Activated T-cell treated with anti-CD3 and anti-CD28 coated beads, Interleukin-2, amount 50 U/mL, for 24 hours (primary cell): ENCODE measurements around the gene SLC8A1.

Experiments used
- DNase-seq: peaks from one replicate; pipeline ENCODE4 v3.0.0-alpha.2; 2020
- H3K27ac Mint-ChIP-seq: 2 replicates; pipeline ENCODE4 v1.8.0; 2020; ENCODE audit warnings: mild to moderate bottlenecking, mixed read lengths
- H3K27me3 Mint-ChIP-seq: 2 replicates; pipeline ENCODE4 v1.8.0; 2020; ENCODE audit warnings: mixed read lengths
- H3K36me3 Mint-ChIP-seq: 2 replicates; pipeline ENCODE4 v1.8.0; 2020; ENCODE audit warnings: low read depth, mixed read lengths
- H3K4me1 Mint-ChIP-seq: 2 replicates; pipeline ENCODE4 v1.8.0; 2020; ENCODE audit warnings: low read depth, mixed read lengths
- H3K4me3 Mint-ChIP-seq: 2 replicates; pipeline ENCODE4 v1.8.0; 2020; ENCODE audit warnings: mild to moderate bottlenecking, moderate library complexity, mixed read lengths
- H3K9me3 Mint-ChIP-seq: 2 replicates; pipeline ENCODE4 v1.8.0; 2020; ENCODE audit warnings: mixed read lengths

Gene SLC8A1

DNA sequence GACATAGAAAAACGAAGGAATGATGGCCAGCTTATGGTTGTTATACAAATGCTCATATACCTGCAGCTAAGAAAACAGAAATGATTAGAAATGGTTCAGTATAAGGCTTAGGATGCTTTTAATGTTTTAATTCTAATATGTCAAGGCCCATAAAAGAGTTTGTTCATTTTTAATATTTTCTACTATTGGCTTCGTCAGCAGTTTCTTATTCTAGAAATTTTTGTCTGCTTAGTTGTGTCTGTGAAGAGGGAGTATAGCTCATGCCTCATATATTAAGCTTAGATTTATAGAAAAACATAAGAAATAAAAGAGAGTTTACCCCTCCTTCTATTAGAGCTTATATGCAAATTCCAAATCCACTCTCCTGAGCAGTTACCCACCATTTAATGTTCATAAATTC is 292.6 kb downstream of the SLC8A1 start:
- no peak for DNase-seq
- no peak overlapping the region for H3K27ac Mint-ChIP-seq
- H3K4me3 Mint-ChIP-seq = no peak overlapping the region
- H3K36me3 Mint-ChIP-seq = no peaks in the 10 kb centered on the region
- H3K9me3 Mint-ChIP-seq = no peaks in the 10 kb centered on the region
- no peaks in the 10 kb centered on the region for H3K4me1 Mint-ChIP-seq
- H3K27me3 Mint-ChIP-seq = no peaks in the 10 kb centered on the region

DNA sequence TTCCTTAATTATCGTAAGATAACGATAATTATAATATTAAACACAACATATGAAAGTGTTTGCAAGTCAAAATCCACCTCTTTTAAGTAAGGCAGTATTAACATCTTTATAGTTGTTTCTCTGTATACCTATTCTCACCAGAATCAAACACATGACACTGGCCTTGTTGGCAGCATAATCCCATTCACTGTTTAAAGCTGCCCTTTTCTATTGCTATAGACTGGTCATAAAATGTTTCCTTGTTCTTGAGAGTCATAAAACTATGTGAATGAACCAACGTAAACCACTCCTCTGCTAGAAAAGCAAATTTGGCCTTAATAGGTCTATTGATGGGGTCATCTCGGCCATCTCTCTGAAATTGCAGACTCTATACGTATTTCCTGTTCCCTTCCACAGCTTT is 293.1 kb downstream of the SLC8A1 start:
- H3K27ac Mint-ChIP-seq = no peak overlapping the region
- no peaks in the 10 kb centered on the region for H3K4me1 Mint-ChIP-seq
- H3K4me3 Mint-ChIP-seq = no peak overlapping the region
- no peaks in the 10 kb centered on the region for H3K9me3 Mint-ChIP-seq
- no peak for DNase-seq
- H3K36me3 Mint-ChIP-seq = no peaks in the 10 kb centered on the region
- no peaks in the 10 kb centered on the region for H3K27me3 Mint-ChIP-seq

DNA sequence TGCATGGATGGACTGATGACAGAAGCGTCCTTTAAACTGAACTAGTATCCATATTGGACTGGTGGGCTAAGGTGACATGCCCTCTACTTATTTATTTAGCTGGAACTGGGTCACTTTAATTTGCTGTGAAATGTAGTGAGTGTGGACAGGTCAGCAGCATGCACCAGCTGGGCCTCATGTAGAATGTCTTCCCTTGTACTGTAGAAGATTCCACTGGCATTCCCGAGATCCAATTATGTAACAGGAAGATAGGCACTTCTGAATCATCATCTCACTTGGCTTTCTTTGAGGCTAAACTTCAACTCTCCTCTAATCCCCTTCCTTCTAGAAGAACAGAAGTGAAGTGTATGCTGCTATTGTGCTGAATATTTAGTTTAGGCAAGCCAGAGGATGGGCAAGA is 296.2 kb downstream of the SLC8A1 start:
- no peak overlapping the region for H3K27ac Mint-ChIP-seq
- no peak overlapping the region for H3K4me3 Mint-ChIP-seq
- H3K4me1 Mint-ChIP-seq = no peaks in the 10 kb centered on the region
- no peaks in the 10 kb centered on the region for H3K9me3 Mint-ChIP-seq
- DNase-seq = no peak
- no peaks in the 10 kb centered on the region for H3K27me3 Mint-ChIP-seq
- H3K36me3 Mint-ChIP-seq = no peaks in the 10 kb centered on the region

DNA sequence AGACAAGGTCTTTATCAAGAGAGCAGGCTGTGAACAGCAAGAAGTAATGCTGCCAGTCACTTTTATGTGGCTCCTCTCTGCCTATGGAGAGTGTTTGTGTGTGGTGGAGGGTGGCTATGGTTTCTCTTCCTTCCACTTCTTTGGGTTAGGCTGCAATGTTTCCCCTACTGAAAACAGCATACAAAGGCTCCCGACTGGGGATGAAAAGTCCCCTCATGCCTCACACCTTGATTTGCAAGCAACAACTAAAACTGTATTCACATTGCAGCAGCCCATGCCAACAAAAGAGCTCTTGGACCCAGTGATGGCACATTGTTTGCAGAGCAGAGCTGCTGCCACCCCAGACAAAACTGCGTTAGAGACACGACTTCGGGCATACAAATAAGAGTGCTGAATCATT is 301.6 kb downstream of the SLC8A1 start:
- no peaks in the 10 kb centered on the region for H3K36me3 Mint-ChIP-seq
- H3K27me3 Mint-ChIP-seq = no peaks in the 10 kb centered on the region

DNA sequence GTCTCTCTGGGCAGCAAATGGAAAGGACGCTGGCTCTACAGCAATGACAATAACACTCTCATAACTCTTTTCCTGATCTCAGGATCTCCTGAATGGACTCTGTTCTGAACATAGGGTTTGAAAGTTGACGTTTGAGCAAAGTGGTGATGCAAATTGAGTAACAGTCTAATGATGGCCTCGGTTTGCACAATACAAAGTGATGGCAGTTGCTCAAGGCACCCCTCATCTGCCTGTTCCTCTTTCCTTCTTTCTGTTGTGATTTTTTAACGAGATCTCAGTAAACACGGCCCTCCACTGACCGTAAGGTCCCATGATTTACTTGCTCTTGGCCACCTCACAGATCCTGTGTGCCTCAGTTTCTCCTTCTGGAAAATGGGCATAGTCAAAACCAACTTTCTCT is 303.6 kb downstream of the SLC8A1 start:
- H3K27me3 Mint-ChIP-seq = no peaks in the 10 kb centered on the region
- no peak overlapping the region for H3K27ac Mint-ChIP-seq
- no peak for DNase-seq
- H3K9me3 Mint-ChIP-seq = no peaks in the 10 kb centered on the region
- no peaks in the 10 kb centered on the region for H3K4me1 Mint-ChIP-seq
- no peak overlapping the region for H3K4me3 Mint-ChIP-seq
- H3K36me3 Mint-ChIP-seq = no peaks in the 10 kb centered on the region

More for the DNA sequence above, 301.6 kb downstream of the SLC8A1 start:
- no peaks in the 10 kb centered on the region for H3K9me3 Mint-ChIP-seq
- H3K4me1 Mint-ChIP-seq = no peaks in the 10 kb centered on the region
- H3K4me3 Mint-ChIP-seq = no peak overlapping the region
- no peak for DNase-seq
- no peak overlapping the region for H3K27ac Mint-ChIP-seq

DNA sequence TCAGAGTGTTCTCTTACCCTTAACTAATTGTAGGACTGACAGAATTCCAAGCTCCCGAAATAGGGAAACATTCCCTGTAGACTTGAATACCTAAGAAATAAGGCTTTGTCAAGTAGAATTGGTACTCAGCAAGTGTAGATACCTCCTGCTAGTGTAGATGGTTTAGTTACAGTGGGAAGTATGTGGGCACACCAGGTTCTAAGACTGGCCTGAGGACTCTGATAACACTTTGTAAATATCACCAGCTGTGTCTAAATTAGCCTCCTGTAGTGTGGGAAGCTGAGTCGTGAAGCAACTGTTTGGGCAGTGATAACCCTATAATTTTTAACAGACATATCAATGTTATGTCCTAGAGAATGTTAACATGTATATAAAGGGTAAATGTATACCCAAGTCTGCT is 304.5 kb downstream of the SLC8A1 start:
- no peaks in the 10 kb centered on the region for H3K27me3 Mint-ChIP-seq
- no peak overlapping the region for H3K27ac Mint-ChIP-seq
- DNase-seq = no peak
- no peaks in the 10 kb centered on the region for H3K4me1 Mint-ChIP-seq
- H3K36me3 Mint-ChIP-seq = no peaks in the 10 kb centered on the region
- H3K9me3 Mint-ChIP-seq = no peaks in the 10 kb centered on the region
- no peak overlapping the region for H3K4me3 Mint-ChIP-seq

DNA sequence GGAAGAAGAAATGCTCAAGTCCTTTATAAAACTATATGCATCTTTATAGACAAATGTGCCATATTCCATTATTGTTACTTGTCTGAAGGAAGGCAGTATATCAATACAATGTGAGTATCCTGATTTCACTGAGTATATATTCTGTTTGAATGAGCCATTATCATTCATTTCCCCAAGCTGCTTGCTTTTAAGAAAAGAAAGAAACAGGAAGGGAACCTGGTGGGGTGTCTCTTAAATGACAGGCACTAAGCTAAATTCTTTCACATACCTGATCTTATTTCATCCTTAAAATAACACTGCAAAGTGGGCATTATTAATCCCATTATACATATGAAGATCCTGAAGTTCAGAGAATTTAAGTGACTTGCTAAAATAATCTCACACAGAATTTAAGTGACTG is 307.9 kb downstream of the SLC8A1 start:
- no peak for DNase-seq
- Mint-ChIP-seq H3K27ac (no peak overlapping the region), H3K4me3 (no peak overlapping the region), H3K9me3 (no peaks in the 10 kb centered on the region), H3K27me3 (no peaks in the 10 kb centered on the region), H3K36me3 (no peaks in the 10 kb centered on the region), H3K4me1 (no peaks in the 10 kb centered on the region)

DNA sequence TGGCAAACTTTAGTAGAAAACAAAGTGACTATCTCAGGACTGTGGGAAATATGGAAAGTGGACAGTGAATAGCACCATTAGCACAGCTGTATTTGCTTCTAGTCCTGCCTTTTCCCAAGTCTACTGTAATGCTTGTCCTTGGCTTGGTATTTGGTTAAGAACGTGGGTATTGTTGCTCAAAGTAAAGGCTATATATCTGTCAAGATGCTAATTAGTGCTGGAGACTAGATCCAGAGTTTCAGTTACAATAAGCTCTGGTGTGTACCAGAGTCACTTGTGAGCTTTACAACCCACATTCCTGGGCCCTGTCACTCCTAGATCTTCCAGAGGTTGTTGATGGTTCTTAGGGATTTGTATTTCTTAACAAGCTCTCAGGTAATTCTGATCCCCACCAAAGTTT is 313.6 kb downstream of the SLC8A1 start:
- no peaks in the 10 kb centered on the region for H3K9me3 Mint-ChIP-seq
- no peaks in the 10 kb centered on the region for H3K27me3 Mint-ChIP-seq

DNA sequence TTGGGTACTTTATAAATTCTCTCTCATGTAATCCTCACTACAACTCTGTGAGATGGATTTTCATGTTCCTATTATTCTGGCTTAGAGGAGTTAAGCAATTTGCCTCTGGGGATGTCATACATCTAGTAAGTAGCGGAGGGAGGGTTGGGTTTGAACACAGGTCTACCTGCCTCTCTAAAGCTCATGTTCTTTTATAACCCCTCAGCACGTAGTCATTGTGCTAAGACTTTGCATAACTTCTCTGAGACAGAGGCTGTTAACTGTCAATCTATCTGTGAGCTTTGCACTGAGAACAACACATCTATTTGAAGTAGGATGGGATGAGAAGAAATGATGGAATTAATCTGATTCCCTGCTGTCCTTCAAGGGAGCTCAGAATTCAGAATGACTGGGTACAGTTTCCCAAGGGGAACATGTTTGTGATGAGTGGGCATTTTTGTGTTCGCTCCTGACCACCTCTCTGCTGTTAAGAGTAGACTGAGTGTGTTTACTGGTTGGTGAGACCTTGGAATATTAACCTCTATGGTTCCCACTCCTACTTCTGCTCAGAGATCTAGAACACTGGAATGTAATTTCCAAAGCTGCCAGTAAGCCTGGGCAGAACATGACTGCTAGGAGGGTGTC is 320.7 kb downstream of the SLC8A1 start:
- no peaks in the 10 kb centered on the region for H3K36me3 Mint-ChIP-seq
- no peak overlapping the region for H3K4me3 Mint-ChIP-seq
- peaks cover 1% of the 10 kb centered on the region for H3K4me1 Mint-ChIP-seq
- no peak overlapping the region for H3K27ac Mint-ChIP-seq
- no peaks in the 10 kb centered on the region for H3K27me3 Mint-ChIP-seq
- H3K9me3 Mint-ChIP-seq = no peaks in the 10 kb centered on the region
- DNase-seq = no peak

More for the DNA sequence above, 313.6 kb downstream of the SLC8A1 start:
- no peak for DNase-seq
- Mint-ChIP-seq H3K27ac (no peak overlapping the region), H3K4me3 (no peak overlapping the region), H3K4me1 (no peaks in the 10 kb centered on the region), H3K36me3 (no peaks in the 10 kb centered on the region)

DNA sequence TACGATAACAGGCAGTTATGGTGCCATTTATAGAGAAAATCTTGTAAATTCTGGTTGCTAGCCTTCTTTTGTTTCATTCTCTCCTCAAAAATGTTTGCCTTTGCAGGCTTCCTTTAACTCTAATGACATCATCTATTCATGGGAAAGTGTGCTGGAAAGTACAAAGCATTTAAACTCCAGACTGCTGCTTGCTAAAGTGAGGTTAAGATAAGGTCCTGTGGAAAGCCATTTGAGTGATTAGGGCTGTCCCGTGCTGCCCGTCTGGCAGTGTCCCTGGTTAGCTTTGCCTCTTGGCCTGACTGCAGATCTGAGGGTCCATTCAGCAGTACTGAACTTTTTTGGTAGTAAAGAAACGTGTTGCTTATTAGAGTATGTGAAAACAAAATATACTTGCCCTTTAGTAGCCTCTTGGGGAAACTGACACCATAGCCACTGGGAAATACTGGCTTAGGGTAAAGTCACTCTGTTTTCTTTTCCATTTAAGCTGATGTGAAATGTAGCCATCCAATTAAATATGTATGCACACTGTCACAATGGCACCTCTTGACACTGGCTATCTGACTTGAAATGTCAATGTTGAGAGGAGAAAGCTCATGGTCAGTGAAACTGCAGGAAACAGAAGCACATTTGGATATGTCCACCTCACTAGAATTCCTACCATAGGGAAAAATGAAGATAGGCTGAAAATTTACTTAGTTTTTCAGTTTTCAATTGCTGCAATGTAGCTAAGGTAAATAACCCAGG is 321.5 kb downstream of the SLC8A1 start:
- no peaks in the 10 kb centered on the region for H3K36me3 Mint-ChIP-seq
- H3K27ac Mint-ChIP-seq = no peak overlapping the region
- H3K4me3 Mint-ChIP-seq = no peak overlapping the region
- H3K9me3 Mint-ChIP-seq = no peaks in the 10 kb centered on the region
- peaks cover 1% of the 10 kb centered on the region for H3K4me1 Mint-ChIP-seq
- no peaks in the 10 kb centered on the region for H3K27me3 Mint-ChIP-seq
- DNase-seq = no peak

DNA sequence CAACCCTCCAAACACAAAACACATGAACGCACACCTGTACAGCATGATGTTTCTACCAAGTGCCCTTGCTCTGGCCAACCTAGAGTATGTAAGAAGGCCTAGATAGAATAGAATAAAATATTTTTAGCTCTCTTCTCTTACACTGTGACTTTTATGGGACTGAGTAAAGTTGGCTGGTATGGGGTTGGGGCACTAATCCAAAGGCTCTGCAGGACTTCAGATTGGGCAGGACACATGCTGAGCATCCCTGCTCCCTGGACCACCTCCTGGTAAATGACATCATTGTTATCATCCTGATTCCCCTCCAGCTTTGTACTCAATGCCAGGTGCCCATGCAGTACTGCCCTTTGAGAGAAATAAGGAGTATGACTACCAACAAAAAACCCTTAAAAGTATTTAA is 322.2 kb downstream of the SLC8A1 start:
- Mint-ChIP-seq H3K4me3 (no peak overlapping the region), H3K4me1 (peaks cover 1% of the 10 kb centered on the region), H3K36me3 (no peaks in the 10 kb centered on the region), H3K27me3 (no peaks in the 10 kb centered on the region), H3K9me3 (no peaks in the 10 kb centered on the region), H3K27ac (no peak overlapping the region)
- DNase-seq = no peak

DNA sequence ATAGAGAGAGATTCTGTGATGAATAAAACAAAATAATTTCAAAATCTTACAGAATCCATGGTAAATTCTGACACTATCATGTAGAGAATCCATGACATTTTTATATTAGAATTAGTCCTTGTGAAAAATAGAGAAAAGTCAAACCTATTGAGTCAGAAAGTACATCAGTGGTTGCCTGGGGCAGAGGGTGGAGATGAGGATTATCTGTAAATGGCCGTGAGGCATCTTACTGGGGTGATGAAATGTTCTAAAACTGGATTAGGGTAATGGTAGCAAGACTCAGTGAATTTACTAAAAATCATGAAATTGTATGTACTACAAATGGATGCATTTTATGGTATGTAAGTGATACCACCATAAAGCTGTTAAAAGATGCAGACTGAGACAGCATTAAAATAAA is 323.1 kb downstream of the SLC8A1 start:
- H3K27ac Mint-ChIP-seq = no peak overlapping the region
- H3K4me3 Mint-ChIP-seq = no peak overlapping the region
- peaks cover 1% of the 10 kb centered on the region for H3K4me1 Mint-ChIP-seq
- no peaks in the 10 kb centered on the region for H3K27me3 Mint-ChIP-seq
- no peaks in the 10 kb centered on the region for H3K36me3 Mint-ChIP-seq
- H3K9me3 Mint-ChIP-seq = no peaks in the 10 kb centered on the region
- no peak for DNase-seq

DNA sequence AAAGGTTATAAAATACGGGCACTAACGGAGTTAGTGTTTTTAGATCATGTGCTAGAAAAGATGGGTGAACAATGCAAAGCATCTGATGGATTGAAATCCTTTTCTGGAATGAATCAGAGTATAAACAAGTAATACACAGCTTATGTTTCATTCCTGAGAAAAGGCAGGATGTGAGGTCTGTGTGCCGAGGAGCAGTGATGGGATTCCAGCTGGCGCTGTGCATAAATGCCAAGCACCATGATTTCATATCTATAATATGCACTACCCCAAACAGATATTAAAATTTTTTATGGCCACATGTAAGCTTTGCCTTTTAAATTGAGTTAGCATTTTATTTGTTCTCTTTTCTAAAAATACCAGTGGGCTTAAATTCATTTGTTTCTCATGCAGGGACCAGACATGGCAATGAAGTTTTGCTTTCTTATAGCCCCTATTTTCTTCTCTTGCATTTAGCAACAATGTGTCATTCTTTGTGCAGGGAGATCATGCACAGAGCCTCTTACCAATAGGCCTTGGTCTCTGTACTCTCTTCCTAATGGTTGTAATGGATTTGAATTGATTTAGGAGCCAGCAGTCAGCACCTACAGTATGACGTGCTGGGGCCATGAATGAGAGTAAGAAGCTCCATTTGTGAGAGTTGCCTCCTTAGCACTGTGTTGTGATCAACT is 323.9 kb downstream of the SLC8A1 start:
- peaks cover 1% of the 10 kb centered on the region for H3K4me1 Mint-ChIP-seq
- H3K27me3 Mint-ChIP-seq = no peaks in the 10 kb centered on the region
- H3K36me3 Mint-ChIP-seq = no peaks in the 10 kb centered on the region
- no peak overlapping the region for H3K27ac Mint-ChIP-seq
- DNase-seq = no peak
- no peak overlapping the region for H3K4me3 Mint-ChIP-seq
- no peaks in the 10 kb centered on the region for H3K9me3 Mint-ChIP-seq

DNA sequence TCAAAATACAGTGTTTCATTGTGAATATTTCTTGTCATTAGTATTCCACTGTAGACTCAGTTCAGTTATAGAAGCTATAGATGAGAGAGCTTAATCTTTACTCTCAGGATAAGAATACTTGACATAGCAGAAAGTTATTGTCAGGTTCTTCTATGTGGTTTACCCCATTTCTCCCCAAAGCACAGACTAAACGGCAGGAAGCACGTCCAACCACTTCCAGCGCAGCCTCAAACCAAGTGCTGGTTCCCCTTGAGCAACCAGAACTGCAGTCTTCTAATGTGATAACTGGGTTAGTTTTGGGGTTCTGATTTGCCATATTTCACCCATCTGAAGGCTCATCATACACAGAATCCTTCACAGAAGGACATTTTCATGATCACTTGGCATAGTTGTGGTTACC is 324.7 kb downstream of the SLC8A1 start:
- Mint-ChIP-seq H3K36me3 (no peaks in the 10 kb centered on the region), H3K27me3 (no peaks in the 10 kb centered on the region), H3K4me3 (no peak overlapping the region), H3K27ac (no peak overlapping the region), H3K4me1 (peaks cover 1% of the 10 kb centered on the region), H3K9me3 (no peaks in the 10 kb centered on the region)
- DNase-seq = no peak

DNA sequence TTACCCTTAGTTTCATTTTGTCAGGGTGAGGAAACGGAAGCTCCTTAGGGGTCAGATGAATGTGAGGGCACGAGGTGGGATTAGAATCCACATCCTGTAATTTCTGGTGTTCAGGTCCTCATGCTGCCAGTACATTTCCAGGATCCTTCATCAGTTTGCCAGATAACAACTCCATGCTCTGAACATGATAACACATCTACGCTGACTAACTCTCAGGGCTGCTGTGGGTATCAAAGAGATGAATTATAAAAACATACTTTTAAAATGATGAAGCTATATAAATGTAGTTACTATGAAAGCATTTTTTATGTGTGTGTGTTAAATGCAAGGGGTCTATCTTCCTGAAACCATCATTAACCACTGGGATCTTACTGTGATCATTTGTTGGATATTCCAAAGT is 325.9 kb downstream of the SLC8A1 start:
- no peak overlapping the region for H3K4me3 Mint-ChIP-seq
- H3K27ac Mint-ChIP-seq = no peak overlapping the region
- H3K27me3 Mint-ChIP-seq = no peaks in the 10 kb centered on the region
- H3K4me1 Mint-ChIP-seq = peaks cover 1% of the 10 kb centered on the region
- DNase-seq = no peak
- H3K36me3 Mint-ChIP-seq = no peaks in the 10 kb centered on the region
- no peaks in the 10 kb centered on the region for H3K9me3 Mint-ChIP-seq
